Gastroesophageal sphincter (tissue), 4 donors: ENCODE measurements around the gene BMPR1A. TPM values are rescaled to one million over a fixed set of nuclear protein-coding genes. Genes with fewer than 3 reads are reported as not detected.

Source experiments
- ATAC-seq: fragments of 150-250 bp; one replicate; pipeline ENCODE4 v1.9.1; 2016; ENCODE audit warnings: mild to moderate bottlenecking, moderate library complexity
- H3K27ac ChIP-seq, 4 donors: fragments of 200-600 bp; sonication (generic) in 3 of 4; 1 replicate in 3 of 4; 2 replicates in 1 of 4; pipeline ENCODE4 v1.5.1; 2016 to 2019
- H3K27me3 ChIP-seq: fragments of 200-600 bp; sonication (generic); one replicate; pipeline ENCODE4 v1.5.1; 2019
- H3K36me3 ChIP-seq, 2 donors: fragments of 200-600 bp; sonication (generic); one replicate each; pipeline ENCODE4 v1.5.1; 2019; ENCODE audit warnings: control low read depth in 1 of 2
- H3K4me1 ChIP-seq, 3 donors: fragments of 200-600 bp; sonication (generic); 1 replicate in 2 of 3; 2 replicates in 1 of 3; pipeline ENCODE4 v1.5.1; 2016 to 2019; ENCODE audit warnings: control low read depth in 2 of 3
- H3K4me3 ChIP-seq, 2 donors: fragments of 200-600 bp; sonication (generic); one replicate each; pipeline ENCODE4 v1.5.1; 2019; ENCODE audit warnings: mild to moderate bottlenecking in 1 of 2, moderate library complexity in 1 of 2
- H3K9me3 ChIP-seq, 3 donors: fragments of 200-600 bp; sonication (generic); one replicate each; pipeline ENCODE4 v1.5.1; 2017 to 2019; ENCODE audit warnings: control low read depth in 2 of 3
- CTCF ChIP-seq, 4 experiments: fragments of 200-600 bp in 2 of 4; fragments of 450-650 bp in 2 of 4; sonication (generic) in 1 of 4; IDR thresholded peaks; one replicate each; pipeline ENCODE4 v1.5.1; 2017 to 2019; ENCODE audit warnings: antibody characterized with exemption in 4 of 4, mild to moderate bottlenecking in 2 of 4, moderate library complexity in 2 of 4
- EP300 ChIP-seq: sonication (generic); formaldehyde crosslinking; IDR thresholded peaks from one replicate; pipeline ENCODE4 v1.6.1; 2017; ENCODE audit warnings: antibody characterized with exemption, mild to moderate bottlenecking
- POLR2A ChIP-seq, 2 donors: fragments of 450-650 bp; IDR thresholded peaks; one replicate each; pipeline ENCODE4 v1.6.1; 2017; ENCODE audit warnings: antibody characterized with exemption in 2 of 2, mild to moderate bottlenecking in 2 of 2, moderate library complexity in 1 of 2
- POLR2AphosphoS5 ChIP-seq: sonication (generic); formaldehyde crosslinking; IDR thresholded peaks from one replicate; pipeline ENCODE4 v1.6.1; 2017; ENCODE audit warnings: antibody characterized with exemption
- WGBS, 2 donors: methylation state at CpG; one replicate each; pipeline ENCODE4 v1.1.5; 2018; ENCODE audit warnings: low coverage in 1 of 2; 5-methylcytosine and 5-hydroxymethylcytosine counted together
- total RNA-seq, 4 donors: library from RNA; depleted of rRNA; stranded (reverse); fragments of >200 nt; gene quantifications; one replicate each; pipeline ENCODE4 v1.1.0, GENCODE V29; 2016

The BMPR1A gene
- total RNA-seq, 4 donors from 2014 or later, result 91.5 to 121 (median 117) TPM

- Histone ChIP-seq H3K36me3 (peaks cover 0 to 3% of the 10 kb centered on the region in 2 donors), H3K27ac (no peak overlapping the region), H3K4me1 (peaks cover 0 to 82% (median 19%) of the 10 kb centered on the region in 3 donors), H3K4me3 (no peak overlapping the region), H3K9me3 (no peaks in the 10 kb centered on the region), H3K27me3 (no peaks in the 10 kb centered on the region)
- ATAC-seq, result no peak
- TF ChIP-seq EP300, result no peak
- TF ChIP-seq POLR2A (IDR thresholded peaks at IDR 0.05), result no peak
- TF ChIP-seq POLR2AphosphoS5, result no peak
- TF ChIP-seq CTCF (IDR thresholded peaks at IDR 0.05), result no peak
- WGBS, 2 donors, result 47 to 58% methylated on average over 6 to 7 of the region's 7 CpGs
Observed at GRCh38 chr10:86837663-86838062, 81.2 kb downstream of the BMPR1A start.

GRCh38 chr10:86840498-86840897 lies 84.1 kb downstream of the BMPR1A start:
- Histone ChIP-seq H3K36me3 (peaks cover 0 to 17% of the 10 kb centered on the region in 2 donors), H3K4me1 (peaks cover 0 to 53% (median 7%) of the 10 kb centered on the region in 3 donors), H3K27me3 (no peaks in the 10 kb centered on the region), H3K27ac (no peak overlapping the region), H3K4me3 (no peak overlapping the region), H3K9me3 (no peaks in the 10 kb centered on the region)
- TF ChIP-seq POLR2AphosphoS5, result no peak
- TF ChIP-seq CTCF (IDR thresholded peaks at IDR 0.05), result no peak
- TF ChIP-seq EP300, result no peak
- TF ChIP-seq POLR2A (IDR thresholded peaks at IDR 0.05), result no peak
- WGBS, 2 donors, result 45 to 52% methylated on average over 4 of the region's 4 CpGs
- no peak for ATAC-seq

- 91% methylated on average over 1 to 3 of the region's 3 CpGs for WGBS, 2 donors
- H3K4me3 ChIP-seq, result no peak overlapping the region
- no peaks in the 10 kb centered on the region for H3K9me3 ChIP-seq
- no peak for ATAC-seq
- peaks cover 0 to 20% (median 0%) of the 10 kb centered on the region in 3 donors for H3K4me1 ChIP-seq
- no peak overlapping the region for H3K27ac ChIP-seq
- H3K36me3 ChIP-seq, result peaks cover 0 to 16% of the 10 kb centered on the region in 2 donors
- no peaks in the 10 kb centered on the region for H3K27me3 ChIP-seq
- TF ChIP-seq POLR2AphosphoS5 (no peak), POLR2A (IDR thresholded peaks at IDR 0.05) (no peak), CTCF (IDR thresholded peaks at IDR 0.05) (no peak)
Observed at GRCh38 chr10:86846088-86846487, 89.7 kb downstream of the BMPR1A start.

DNA sequence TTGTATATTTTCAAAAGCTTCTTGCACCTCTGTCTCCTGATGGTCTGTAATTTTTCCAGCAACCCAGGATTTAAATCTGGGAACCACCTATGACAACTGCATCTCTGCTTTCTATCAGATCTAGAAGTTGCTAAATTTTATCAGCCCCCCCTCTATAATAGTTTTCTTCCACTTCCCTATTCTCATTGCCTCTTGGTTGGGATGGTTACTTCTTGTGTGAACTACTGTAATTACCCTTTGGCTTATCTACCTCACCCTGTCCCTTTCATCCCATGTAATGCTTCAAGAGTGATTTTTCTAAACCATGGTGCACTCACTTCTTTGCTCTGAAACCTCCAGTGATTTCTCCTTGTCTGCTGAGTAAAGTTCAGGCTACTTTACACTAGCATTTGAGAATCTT lies 92.3 kb downstream of the BMPR1A start:
- TF ChIP-seq EP300 (no peak), POLR2A (IDR thresholded peaks at IDR 0.05) (no peak), POLR2AphosphoS5 (no peak), CTCF (IDR thresholded peaks at IDR 0.05) (no peak)
- no peak for ATAC-seq
- peaks cover 0 to 28% (median 0%) of the 10 kb centered on the region in 3 donors for H3K4me1 ChIP-seq
- no peak overlapping the region for H3K4me3 ChIP-seq
- peaks cover 0 to 11% of the 10 kb centered on the region in 2 donors for H3K36me3 ChIP-seq
- no peaks in the 10 kb centered on the region for H3K27me3 ChIP-seq
- H3K9me3 ChIP-seq, result no peaks in the 10 kb centered on the region
- H3K27ac ChIP-seq, result no peak overlapping the region

- H3K27me3 ChIP-seq, result no peaks in the 10 kb centered on the region
- H3K36me3 ChIP-seq, result peaks cover 0 to 10% of the 10 kb centered on the region in 2 donors
- WGBS, 2 donors, result 67 to 80% methylated on average over 4 of the region's 4 CpGs
- no peak overlapping the region for H3K4me3 ChIP-seq
- ATAC-seq, result no peak
- H3K9me3 ChIP-seq, result no peaks in the 10 kb centered on the region
- peaks cover 0 to 28% (median 0%) of the 10 kb centered on the region in 3 donors for H3K4me1 ChIP-seq
- TF ChIP-seq CTCF (IDR thresholded peaks at IDR 0.05) (no peak), POLR2A (IDR thresholded peaks at IDR 0.05) (no peak), EP300 (no peak), POLR2AphosphoS5 (no peak)
- no peak overlapping the region for H3K27ac ChIP-seq
Observed at GRCh38 chr10:86849181-86849894, 92.9 kb downstream of the BMPR1A start.
